LNCAP (cell line): ENCODE measurements around the gene PDLIM7.

ENCODE experiments used
- CTCF ChIP-seq: fragments of 450-650 bp; IDR thresholded peaks from 2 replicates; pipeline ENCODE4 v1.5.1; 2017; ENCODE audit warnings: mild to moderate bottlenecking

The PDLIM7 gene

GRCh38 chr5:177459819-177460628, 37.4 kb downstream of the PDLIM7 start:
- TF ChIP-seq CTCF: no peak

- no peak for TF ChIP-seq CTCF
Observed at GRCh38 chr5:177459357-177459756, 38.0 kb downstream of the PDLIM7 start.

- no peak for TF ChIP-seq CTCF
Observed at GRCh38 chr5:177458912-177459350, 38.5 kb downstream of the PDLIM7 start.

- TF ChIP-seq CTCF: no peak
Observed at GRCh38 chr5:177457852-177458681, 39.3 kb downstream of the PDLIM7 start.

- TF ChIP-seq CTCF: peak; percentile 15; the same call in 1 of the 2 replicates
Observed at GRCh38 chr5:177456976-177457851, 40.2 kb downstream of the PDLIM7 start.

GRCh38 chr5:177456591-177456964, 40.8 kb downstream of the PDLIM7 start:
- peak; percentile 2; the same call in 1 of the 2 replicates for TF ChIP-seq CTCF
